ENCODE results near the gene FGFBP3. TPM values are rescaled to one million over a fixed set of nuclear protein-coding genes. Genes with fewer than 3 reads are reported as not detected.

Gene FGFBP3
- total RNA-seq, 1 donor from 2014 or later, result 0.13 TPM

GRCh38 chr10:91856637-91857036 lies 52.6 kb downstream of the FGFBP3 start:
- DNase-seq (ENCODE audit: low read depth in 2 of 2), result peak; percentile 34 to 56

Other genes with a start within 250 kb of the FGFBP3 start
- gene TNKS2, start 111.1 kb downstream of the FGFBP3 start, total RNA-seq, result 42.5 and 56.5 TPM in 2 replicates
- gene BTAF1, start 14.3 kb upstream of the FGFBP3 start, total RNA-seq, result 23.7 and 25.8 TPM in 2 replicates

Measured in dermis microvascular lymphatic vessel endothelial cell (primary cell).